ENCODE results near the gene OR6J1.
"Not testable (repeated sequence)": the region's sequence is repeated elsewhere in the genome, so short reads cannot be mapped to it uniquely, and the experiment has no call there.

Gene OR6J1

GRCh38 chr14:22650960-22651521 lies 6.9 kb upstream of the OR6J1 start:
- DNase-seq: peak; percentile 63

GRCh38 chr14:22650046-22650739 lies 6.0 kb upstream of the OR6J1 start:
- DNase-seq: no peak

DNA sequence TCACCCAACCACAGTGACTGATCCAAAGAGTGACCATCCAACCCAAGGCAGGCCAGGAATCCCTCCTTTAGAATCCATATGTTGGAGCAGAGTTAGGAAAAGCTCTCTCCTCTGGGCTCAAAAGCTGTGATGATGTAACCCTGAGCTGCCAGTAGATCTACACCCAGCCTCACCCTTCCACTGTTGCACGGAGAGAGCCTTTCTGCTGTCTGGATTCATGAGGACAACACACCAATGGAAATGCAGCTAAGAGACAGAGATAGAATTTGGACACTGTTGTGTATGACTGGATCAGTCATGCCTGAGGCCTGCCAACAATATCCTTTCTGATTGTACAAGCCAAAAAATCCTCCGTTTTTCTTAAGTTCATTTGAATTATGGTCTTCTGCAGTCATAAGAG lies 4.4 kb upstream of the OR6J1 start:
- peak; percentile 29 for DNase-seq

- peak; percentile 84 for DNase-seq
These were observed 2.6 kb upstream of the OR6J1 start for GRCh38 chr14:22646570-22647254.

- DNase-seq: no peak
These were observed 2.3 kb downstream of the OR6J1 start for GRCh38 chr14:22641846-22642245.

- DNase-seq: no peak
These were observed 4.0 kb downstream of the OR6J1 start for GRCh38 chr14:22640192-22640591.

DNA sequence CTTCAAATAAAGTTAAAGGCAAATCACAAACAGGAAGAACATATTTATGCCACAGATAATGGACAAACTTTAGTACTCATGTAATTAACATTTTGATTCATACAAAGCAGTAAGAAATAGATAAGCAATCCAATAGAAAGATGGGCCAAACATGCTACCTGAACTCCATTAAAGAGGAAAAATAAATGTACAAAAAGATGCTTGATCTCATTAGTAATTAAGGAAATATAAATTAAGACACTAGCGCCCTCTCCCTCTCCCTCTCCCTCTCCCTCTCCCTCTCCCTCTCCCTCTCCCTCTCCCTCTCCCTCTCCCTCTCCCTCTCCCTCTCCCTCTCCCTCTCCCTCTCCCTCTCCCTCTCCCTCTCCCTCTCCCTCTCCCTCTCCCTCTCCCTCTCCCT lies 8.2 kb downstream of the OR6J1 start:
- DNase-seq: not testable (repeated sequence)

GRCh38 chr14:22634233-22634900 lies 9.8 kb downstream of the OR6J1 start:
- no peak for DNase-seq

GRCh38 chr14:22630486-22630885 lies 13.7 kb downstream of the OR6J1 start:
- DNase-seq: peak; percentile 84

DNA sequence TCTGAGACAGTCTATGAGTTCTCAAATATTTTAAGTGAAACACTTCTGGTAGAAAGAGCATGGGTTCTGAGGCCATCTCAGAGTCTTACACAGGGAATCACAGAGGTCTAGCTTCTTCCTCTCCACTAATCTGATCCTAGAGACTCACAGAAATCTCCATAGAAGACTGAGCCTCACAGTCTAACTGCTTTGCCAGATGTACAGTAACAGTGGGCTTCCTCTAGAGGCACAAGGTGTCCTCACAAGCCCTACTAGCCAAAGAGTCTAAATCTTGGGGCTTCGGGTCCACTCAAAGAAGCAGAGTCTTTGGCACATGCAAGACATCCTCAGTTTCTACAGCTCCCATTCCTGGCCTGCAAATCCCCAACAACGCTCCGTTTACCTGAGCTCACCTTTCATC lies 14.1 kb downstream of the OR6J1 start:
- no peak for DNase-seq

DNA sequence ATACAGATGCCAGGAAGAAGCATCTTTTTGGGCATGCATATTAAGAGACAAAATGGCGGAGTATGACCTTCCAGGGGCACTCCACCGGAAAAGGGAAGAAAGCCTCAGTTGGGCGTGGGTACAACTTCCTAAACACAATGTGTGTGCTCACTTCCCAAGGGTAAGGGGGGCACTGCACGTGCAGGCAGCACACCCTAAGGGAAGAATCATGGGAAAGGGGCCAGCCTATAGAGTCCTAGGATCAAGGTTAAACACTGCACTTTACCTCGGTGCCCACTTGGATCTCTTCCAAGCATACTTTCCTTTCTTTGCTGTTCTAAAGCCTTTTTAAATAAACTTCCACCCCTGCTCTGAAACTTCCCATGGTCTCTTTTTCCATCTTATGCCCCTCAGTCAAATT lies 14.8 kb downstream of the OR6J1 start:
- no peak for DNase-seq

- no peak for DNase-seq
These were observed 16.5 kb downstream of the OR6J1 start for GRCh38 chr14:22627506-22628263.

GRCh38 chr14:22626590-22626989 lies 17.6 kb downstream of the OR6J1 start:
- no peak for DNase-seq

DNA sequence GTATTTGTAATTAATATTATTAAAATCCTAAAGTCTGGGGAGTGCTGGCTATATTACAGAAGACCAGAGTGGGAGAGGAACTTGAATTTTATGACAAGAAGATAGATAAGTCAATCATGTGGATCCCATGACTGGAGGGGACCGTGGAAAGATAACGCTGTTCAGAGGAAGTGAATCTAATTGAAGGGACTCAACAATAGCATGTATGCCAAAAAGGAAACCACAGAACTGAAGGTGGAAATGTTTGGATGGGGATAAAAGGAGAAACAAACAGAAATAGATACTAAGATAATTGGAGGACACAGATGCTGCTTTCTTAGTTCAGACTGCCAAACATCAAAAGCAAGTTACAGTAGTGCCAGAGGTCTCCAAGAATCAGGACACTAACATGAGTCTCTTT lies 21.1 kb downstream of the OR6J1 start:
- DNase-seq: no peak

- DNase-seq: peak; percentile 76
These were observed 21.9 kb downstream of the OR6J1 start for GRCh38 chr14:22622255-22622654.

- DNase-seq: not testable (repeated sequence)
These were observed 28.4 kb downstream of the OR6J1 start for GRCh38 chr14:22615765-22616164.

- DNase-seq: peak; percentile 99
These were observed 29.8 kb downstream of the OR6J1 start for GRCh38 chr14:22614240-22614799.

GRCh38 chr14:22613736-22614239 lies 30.4 kb downstream of the OR6J1 start:
- no peak for DNase-seq

DNA sequence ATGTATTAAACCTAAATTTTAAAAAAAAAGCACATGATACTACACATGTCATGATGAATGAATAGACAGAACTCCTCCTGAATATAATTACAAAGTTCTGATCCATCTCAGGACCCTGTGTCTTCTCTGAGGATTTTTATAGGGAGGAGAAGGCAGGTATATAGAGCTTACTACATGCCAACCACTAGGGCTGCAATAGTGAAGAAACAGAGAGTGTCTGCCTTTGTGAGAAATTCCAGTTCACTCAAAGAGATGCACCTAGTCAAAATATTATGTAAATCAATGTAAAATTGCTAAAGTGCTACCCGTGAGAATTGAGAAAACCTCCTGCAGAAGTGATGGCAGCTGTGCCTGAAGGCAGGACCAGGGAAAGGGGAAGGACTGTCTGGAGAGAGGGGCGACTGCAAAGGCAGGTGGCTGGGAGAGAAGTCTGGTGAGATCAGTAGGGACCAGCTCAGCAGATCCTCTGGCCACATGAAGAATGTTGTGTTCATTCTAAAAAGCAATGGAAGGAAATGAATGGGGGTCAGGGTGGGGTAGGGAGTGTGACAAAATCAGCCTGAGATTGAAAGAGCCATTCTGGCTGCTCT lies 31.0 kb downstream of the OR6J1 start:
- peak; percentile 47 for DNase-seq

DNA sequence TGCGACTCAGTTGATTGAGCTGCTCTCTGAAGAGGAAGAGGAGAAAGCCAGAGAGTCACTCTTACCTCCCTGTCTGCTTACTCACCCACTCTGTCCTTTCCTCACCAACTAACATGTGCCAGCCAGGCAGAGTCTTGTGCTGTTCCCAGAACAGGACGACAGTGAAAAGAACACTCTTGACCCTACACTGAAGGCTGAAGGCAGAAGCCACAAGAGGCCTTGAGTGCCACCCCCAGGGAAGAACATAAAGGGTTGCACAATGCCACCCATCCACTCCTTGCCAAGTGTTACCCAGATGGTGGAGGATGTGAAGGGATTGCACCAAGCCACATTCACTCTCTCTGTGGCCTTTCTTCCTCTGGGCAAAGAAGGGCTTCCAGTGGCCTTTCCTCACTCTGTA lies 33.2 kb downstream of the OR6J1 start:
- no peak for DNase-seq

GRCh38 chr14:22607291-22607690 lies 36.9 kb downstream of the OR6J1 start:
- peak; percentile 24 for DNase-seq

DNA sequence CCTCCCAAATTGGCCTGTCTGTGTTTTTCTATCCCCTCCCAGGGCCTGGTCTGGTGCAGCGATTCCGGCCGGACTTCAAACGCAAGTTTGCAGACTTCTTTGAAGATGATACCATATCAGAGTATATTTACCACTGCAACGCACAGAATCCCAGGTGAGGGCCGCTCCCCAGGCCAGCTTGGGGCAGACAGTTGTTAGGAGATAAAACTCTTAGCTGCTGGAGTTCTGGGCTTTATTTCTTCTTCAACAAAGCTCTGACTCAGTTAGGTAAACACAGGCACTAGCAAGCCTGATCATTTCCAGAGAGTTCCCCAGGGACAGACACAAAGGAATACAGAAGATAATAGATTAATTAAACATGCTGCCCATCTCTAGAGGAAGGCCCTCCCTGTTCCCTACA lies 37.8 kb downstream of the OR6J1 start:
- DNase-seq: no peak

Measured in fibroblast of skin of abdomen (primary cell).